Peyer's patch (tissue), 4 donors: ENCODE results near the gene XPNPEP2. TPM values are rescaled to one million over a fixed set of nuclear protein-coding genes. Genes with fewer than 3 reads are reported as not detected.

Experiments used
- DNase-seq, 3 donors: peaks; one replicate each; pipeline ENCODE4 v3.0.0-alpha.2; 2017 to 2019
- H3K27ac ChIP-seq, 4 donors: fragments of 200-600 bp; sonication (generic); one replicate each; pipeline ENCODE4 v1.5.1; 2016 to 2019
- H3K27me3 ChIP-seq, 2 donors: fragments of 200-600 bp; sonication (generic); one replicate each; pipeline ENCODE4 v1.5.1; 2019
- H3K36me3 ChIP-seq, 3 donors: fragments of 200-600 bp; sonication (generic); one replicate each; pipeline ENCODE4 v1.5.1; 2016 to 2019
- H3K4me1 ChIP-seq, 4 donors: fragments of 200-600 bp; sonication (generic); one replicate each; pipeline ENCODE4 v1.5.1; 2016 to 2019
- H3K4me3 ChIP-seq, 4 donors: fragments of 200-600 bp; sonication (generic); 1 replicate in 3 of 4; 2 replicates in 1 of 4; pipeline ENCODE4 v1.5.1; 2016 to 2019; ENCODE audit warnings: mild to moderate bottlenecking in 1 of 4
- H3K9me3 ChIP-seq, 4 donors: fragments of 200-600 bp; sonication (generic); one replicate each; pipeline ENCODE4 v1.5.1; 2016 to 2019; ENCODE audit warnings: mild to moderate bottlenecking in 1 of 4
- CTCF ChIP-seq, 6 experiments: fragments of 450-650 bp in 4 of 6; fragments of 200-600 bp in 2 of 6; sonication (generic) in 1 of 6; IDR thresholded peaks; one replicate each; pipeline ENCODE4 v1.5.1; 2017 to 2019; ENCODE audit warnings: antibody characterized with exemption in 6 of 6, mild to moderate bottlenecking in 3 of 6, moderate library complexity in 1 of 6
- POLR2A ChIP-seq, 2 donors: fragments of 450-650 bp; IDR thresholded peaks; one replicate each; pipeline ENCODE4 v1.5.1; 2017; ENCODE audit warnings: antibody characterized with exemption in 2 of 2, mild to moderate bottlenecking in 2 of 2, moderate library complexity in 2 of 2
- total RNA-seq, 4 donors: library from RNA; depleted of rRNA; stranded (reverse); fragments of >200 nt; gene quantifications; one replicate each; pipeline ENCODE4 v1.1.0, GENCODE V29; 2016

Gene XPNPEP2
- total RNA-seq, 4 donors from 2014 or later: 5.8 to 875 (median 803) TPM

DNA sequence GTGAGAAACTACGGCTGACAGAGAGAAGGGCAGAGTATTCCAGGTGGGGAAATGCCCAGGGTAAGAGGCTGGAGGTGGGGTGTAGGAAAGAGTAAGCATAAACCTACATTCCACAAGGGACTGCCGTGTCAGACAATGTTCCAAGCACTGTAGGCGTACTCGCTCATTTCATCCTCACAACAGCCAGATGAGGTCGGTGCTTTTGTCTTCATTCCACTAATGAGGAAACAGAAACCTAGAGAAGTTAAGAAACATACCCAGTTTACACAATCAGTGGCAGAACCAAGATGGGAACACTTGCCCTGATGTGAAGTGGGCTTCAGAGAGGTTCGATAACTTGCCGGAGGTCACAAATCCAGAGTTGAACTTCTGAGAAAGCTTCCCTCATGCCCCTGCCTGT, 45.6 kb downstream of the XPNPEP2 start:
- DNase-seq: no peak
- no peak for TF ChIP-seq CTCF (IDR thresholded peaks at IDR 0.05)
- no peak for TF ChIP-seq POLR2A (IDR thresholded peaks at IDR 0.05)
- Histone ChIP-seq H3K36me3 (no peaks in the 10 kb centered on the region), H3K27me3 (no peaks in the 10 kb centered on the region), H3K4me3 (peak overlapping the region in 1 of 4 donors; percentile 49), H3K9me3 (no peaks in the 10 kb centered on the region), H3K27ac (peak overlapping the region in 1 of 4 donors; percentile 80), H3K4me1 (peaks cover 0 to 7% (median 0%) of the 10 kb centered on the region in 4 donors)

DNA sequence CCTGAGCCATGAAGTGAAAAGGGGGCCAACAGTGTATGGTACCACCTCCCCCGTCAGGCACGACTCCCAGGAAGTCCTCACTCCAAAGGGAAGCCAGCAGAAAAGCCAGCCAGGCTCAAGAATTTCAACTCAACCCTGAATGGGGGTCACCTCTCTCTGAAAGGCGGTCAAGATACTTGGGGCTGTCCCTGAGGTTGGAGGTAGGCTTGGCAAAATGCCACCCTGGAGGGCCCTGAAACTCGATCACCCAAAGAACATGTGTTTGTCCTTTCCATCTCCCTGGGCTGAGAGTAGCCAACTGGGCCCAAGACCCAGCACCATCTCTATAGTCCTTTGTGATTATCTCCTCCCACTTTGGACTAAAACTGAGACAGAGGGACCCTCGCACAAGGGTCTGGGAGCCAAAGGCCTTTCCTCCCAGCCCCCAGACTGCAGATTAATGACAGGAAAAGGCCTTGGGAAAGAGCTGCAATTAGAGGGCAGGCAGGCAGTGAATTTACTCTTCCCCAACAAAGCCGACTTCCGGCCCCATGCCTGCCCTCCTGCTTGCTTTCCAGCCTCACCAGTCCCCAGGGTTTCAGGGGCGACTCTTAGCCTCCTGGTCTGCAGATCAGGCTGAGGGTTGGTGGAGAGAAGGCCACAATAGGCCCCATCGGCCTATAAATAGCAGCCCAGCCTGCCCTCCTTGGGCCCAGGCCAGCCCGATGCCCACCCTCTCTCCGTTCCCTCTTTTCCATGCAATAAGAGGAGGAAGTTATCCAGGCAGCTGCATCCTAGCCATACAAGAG, 46.6 kb downstream of the XPNPEP2 start:
- H3K27me3 ChIP-seq: no peaks in the 10 kb centered on the region
- DNase-seq: no peak
- no peaks in the 10 kb centered on the region for H3K36me3 ChIP-seq
- H3K27ac ChIP-seq: peak overlapping the region in 2 of 4 donors; percentile 35 to 72
- H3K9me3 ChIP-seq: no peaks in the 10 kb centered on the region
- H3K4me1 ChIP-seq: peaks cover 0 to 7% (median 0%) of the 10 kb centered on the region in 4 donors
- no peak for TF ChIP-seq POLR2A (IDR thresholded peaks at IDR 0.05)
- TF ChIP-seq CTCF (IDR thresholded peaks at IDR 0.05): no peak
- peak overlapping the region in 1 of 4 donors; percentile 9 for H3K4me3 ChIP-seq

DNA sequence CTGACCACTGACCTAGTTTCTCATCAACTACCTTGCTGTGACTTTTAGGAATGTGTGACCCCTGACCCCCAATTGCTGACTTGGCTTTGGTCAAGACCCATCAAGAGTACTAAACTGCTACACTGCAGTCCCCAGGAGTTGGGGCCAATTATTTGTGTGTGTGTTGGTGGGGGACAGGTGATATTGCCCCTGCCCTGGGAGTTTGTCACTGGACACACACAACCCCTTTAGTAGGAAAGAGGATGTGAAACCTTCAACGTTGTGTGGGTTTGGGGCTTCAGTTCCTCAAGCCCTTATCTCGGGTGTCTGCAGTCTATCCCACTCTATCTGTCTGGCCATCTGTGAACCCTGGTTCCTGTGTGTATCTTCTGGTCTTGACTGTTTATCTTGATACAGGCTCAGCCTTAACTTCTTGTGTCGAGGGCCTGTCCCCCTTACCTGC, 47.5 kb downstream of the XPNPEP2 start:
- Histone ChIP-seq H3K4me3 (peak overlapping the region in 1 of 4 donors; percentile 20), H3K36me3 (no peaks in the 10 kb centered on the region), H3K27ac (peak overlapping the region in 1 of 4 donors; percentile 72), H3K4me1 (peaks cover 0 to 7% (median 0%) of the 10 kb centered on the region in 4 donors), H3K9me3 (no peaks in the 10 kb centered on the region), H3K27me3 (no peaks in the 10 kb centered on the region)
- TF ChIP-seq POLR2A (IDR thresholded peaks at IDR 0.05) (no peak), CTCF (IDR thresholded peaks at IDR 0.05) (no peak)
- DNase-seq: peak in 2 of 3 donors; percentile 61 to 68

DNA sequence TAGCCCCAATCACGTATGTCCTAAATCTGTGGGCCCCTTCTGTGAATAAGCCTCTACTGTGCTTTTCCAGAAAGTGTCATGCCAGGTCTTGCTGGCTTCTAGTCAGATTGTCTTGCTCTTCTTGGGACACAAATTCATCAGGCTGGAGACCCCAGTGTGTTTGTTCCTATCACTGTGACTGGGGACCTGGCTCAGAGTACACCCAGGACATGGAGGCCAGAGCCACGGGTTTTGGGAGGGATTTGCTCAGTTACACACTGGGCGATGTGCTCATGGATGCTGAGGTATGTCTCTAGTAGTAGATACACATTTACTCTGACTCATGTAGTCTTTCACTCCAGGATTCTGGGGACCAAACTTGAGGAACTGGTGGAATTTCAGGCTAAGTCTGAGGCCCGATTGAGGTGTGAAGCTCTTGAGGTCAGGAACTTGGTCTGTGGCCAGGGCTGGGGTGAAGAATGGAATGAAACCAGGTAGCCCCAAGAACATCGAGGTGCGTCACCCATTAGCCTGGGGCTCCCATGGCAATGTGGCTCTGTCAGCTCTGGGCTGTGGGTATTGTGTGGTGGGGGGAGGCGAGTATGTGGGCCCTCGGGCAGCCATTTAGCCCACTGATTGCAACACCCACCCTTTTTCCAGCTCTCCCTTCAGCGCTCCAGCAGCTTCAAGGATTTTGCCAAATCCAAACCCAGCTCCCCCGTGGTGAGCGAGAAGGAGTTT, 48.7 kb downstream of the XPNPEP2 start:
- Histone ChIP-seq H3K4me1 (peaks cover 0 to 7% (median 0%) of the 10 kb centered on the region in 4 donors), H3K27me3 (no peaks in the 10 kb centered on the region), H3K9me3 (no peaks in the 10 kb centered on the region), H3K36me3 (no peaks in the 10 kb centered on the region), H3K27ac (peak overlapping the region in 1 of 4 donors; percentile 72), H3K4me3 (no peak overlapping the region)
- no peak for DNase-seq
- no peak for TF ChIP-seq POLR2A (IDR thresholded peaks at IDR 0.05)
- TF ChIP-seq CTCF (IDR thresholded peaks at IDR 0.05): no peak

GRCh38 chrX:129788527-129788926, 49.7 kb downstream of the XPNPEP2 start:
- H3K4me3 ChIP-seq: no peak overlapping the region
- no peak overlapping the region for H3K27ac ChIP-seq
- no peak for DNase-seq
- H3K4me1 ChIP-seq: peaks cover 0 to 7% (median 0%) of the 10 kb centered on the region in 4 donors
- no peak for TF ChIP-seq CTCF (IDR thresholded peaks at IDR 0.05)
- TF ChIP-seq POLR2A (IDR thresholded peaks at IDR 0.05): no peak
- no peaks in the 10 kb centered on the region for H3K27me3 ChIP-seq
- H3K36me3 ChIP-seq: no peaks in the 10 kb centered on the region
- no peaks in the 10 kb centered on the region for H3K9me3 ChIP-seq
